AG08396 (cell line): ENCODE results near the gene HEPHL1.
"Not testable (repeated sequence)": the region's sequence is repeated elsewhere in the genome, so short reads cannot be mapped to it uniquely, and the experiment has no call there.

ENCODE experiments used
- DNase-seq: peaks from one replicate; pipeline ENCODE4 v3.0.0; 2012; ENCODE audit warnings: low spot score, mixed read lengths

Gene HEPHL1

GRCh38 chr11:94020777-94021481 is at the start of gene HEPHL1:
TSS of gene HEPHL1 (plus strand) at chr11:94021354. CDS start at chr11:94021369, 15 bp downstream.
- no peak for DNase-seq

- no peak for DNase-seq
These were observed 48.4 kb upstream of the HEPHL1 start for GRCh38 chr11:93972790-93973189.

- DNase-seq, result not testable (repeated sequence)
These were observed 47.7 kb upstream of the HEPHL1 start for GRCh38 chr11:93973322-93974051.

GRCh38 chr11:93974759-93975158 is 46.4 kb upstream of the HEPHL1 start:
- no peak for DNase-seq

- DNase-seq, result not testable (repeated sequence)
These were observed 44.4 kb upstream of the HEPHL1 start for GRCh38 chr11:93976577-93977254.

GRCh38 chr11:93983542-93984195 is 37.5 kb upstream of the HEPHL1 start:
- DNase-seq, result no peak

GRCh38 chr11:93984196-93984567 is 37.0 kb upstream of the HEPHL1 start:
- DNase-seq, result no peak

- DNase-seq, result no peak
These were observed 36.2 kb upstream of the HEPHL1 start for GRCh38 chr11:93984936-93985335.

GRCh38 chr11:93986716-93987115 is 34.4 kb upstream of the HEPHL1 start:
- DNase-seq, result no peak

- DNase-seq, result no peak
These were observed 32.7 kb upstream of the HEPHL1 start for GRCh38 chr11:93988455-93988854.

GRCh38 chr11:93988912-93989311 is 32.2 kb upstream of the HEPHL1 start:
- DNase-seq, result no peak

- no peak for DNase-seq
These were observed 27.4 kb upstream of the HEPHL1 start for GRCh38 chr11:93993747-93994146.

- DNase-seq, result no peak
These were observed 23.4 kb upstream of the HEPHL1 start for GRCh38 chr11:93997741-93998140.

- DNase-seq, result no peak
These were observed 20.5 kb upstream of the HEPHL1 start for GRCh38 chr11:94000659-94001058.

- DNase-seq, result peak; percentile 34
These were observed 18.9 kb upstream of the HEPHL1 start for GRCh38 chr11:94002226-94002625.

GRCh38 chr11:94007426-94007825 is 13.7 kb upstream of the HEPHL1 start:
- no peak for DNase-seq

- no peak for DNase-seq
These were observed 13.2 kb upstream of the HEPHL1 start for GRCh38 chr11:94007906-94008305.

GRCh38 chr11:94010136-94010535 is 11.0 kb upstream of the HEPHL1 start:
- no peak for DNase-seq

- no peak for DNase-seq
These were observed 9.7 kb upstream of the HEPHL1 start for GRCh38 chr11:94011478-94011877.

- no peak for DNase-seq
These were observed 3.7 kb upstream of the HEPHL1 start for GRCh38 chr11:94017446-94017845.

GRCh38 chr11:94018721-94019120 is 2.4 kb upstream of the HEPHL1 start:
- no peak for DNase-seq

- DNase-seq, result no peak
These were observed 2.7 kb downstream of the HEPHL1 start for GRCh38 chr11:94023856-94024255.

GRCh38 chr11:94024547-94024946 is 3.4 kb downstream of the HEPHL1 start:
- no peak for DNase-seq
